Measurements from ENCODE around the gene ARSI. TPM values are rescaled to one million over a fixed set of nuclear protein-coding genes. Genes with fewer than 3 reads are reported as not detected.

The ARSI gene
- total RNA-seq, 2 donors from 2014 or later: 2.4 to 2.7 TPM

DNA sequence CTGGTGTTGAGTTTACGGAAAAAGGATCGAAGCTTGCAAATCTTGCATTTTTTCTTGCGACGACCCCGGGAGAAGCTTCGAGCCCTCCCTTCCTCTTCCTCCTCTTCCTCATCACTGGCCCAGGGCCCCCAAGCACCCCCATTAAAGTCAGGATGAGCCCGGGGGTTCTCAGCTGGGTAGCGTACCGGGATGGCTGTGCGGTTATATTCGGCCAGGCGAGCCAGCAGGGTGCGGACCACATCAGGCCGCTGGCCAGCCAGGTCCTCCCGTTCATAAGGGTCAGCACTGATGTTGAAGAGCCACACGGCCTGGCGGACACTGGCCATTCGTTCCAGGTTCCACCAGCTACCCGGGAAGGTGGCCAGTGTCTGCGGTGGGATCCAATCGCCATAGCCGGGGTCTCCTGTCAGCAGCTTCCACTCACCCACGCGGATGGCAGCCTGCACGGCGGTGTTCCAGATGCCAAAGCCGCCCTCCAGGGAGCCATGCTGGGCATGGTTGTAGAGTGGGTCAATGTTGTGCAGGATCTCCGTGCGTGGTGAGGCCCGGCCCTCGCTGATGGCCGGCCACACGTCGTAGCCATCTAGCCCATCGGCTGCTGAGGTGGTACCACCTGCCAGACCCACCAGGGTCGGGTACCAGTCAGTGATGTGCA lies 5.3 kb downstream of the ARSI start:
- H3K27me3 ChIP-seq (ENCODE audit: control insufficient read depth, insufficient read depth, low read length, poor library complexity, severe bottlenecking): peaks cover 40% of the 10 kb centered on the region
- H3K4me1 ChIP-seq (ENCODE audit: control insufficient read depth, insufficient read depth, low read length): peaks cover 21% of the 10 kb centered on the region
- H3K9me3 Mint-ChIP-seq: no peaks in the 10 kb centered on the region
- TF ChIP-seq, protein P1, sequence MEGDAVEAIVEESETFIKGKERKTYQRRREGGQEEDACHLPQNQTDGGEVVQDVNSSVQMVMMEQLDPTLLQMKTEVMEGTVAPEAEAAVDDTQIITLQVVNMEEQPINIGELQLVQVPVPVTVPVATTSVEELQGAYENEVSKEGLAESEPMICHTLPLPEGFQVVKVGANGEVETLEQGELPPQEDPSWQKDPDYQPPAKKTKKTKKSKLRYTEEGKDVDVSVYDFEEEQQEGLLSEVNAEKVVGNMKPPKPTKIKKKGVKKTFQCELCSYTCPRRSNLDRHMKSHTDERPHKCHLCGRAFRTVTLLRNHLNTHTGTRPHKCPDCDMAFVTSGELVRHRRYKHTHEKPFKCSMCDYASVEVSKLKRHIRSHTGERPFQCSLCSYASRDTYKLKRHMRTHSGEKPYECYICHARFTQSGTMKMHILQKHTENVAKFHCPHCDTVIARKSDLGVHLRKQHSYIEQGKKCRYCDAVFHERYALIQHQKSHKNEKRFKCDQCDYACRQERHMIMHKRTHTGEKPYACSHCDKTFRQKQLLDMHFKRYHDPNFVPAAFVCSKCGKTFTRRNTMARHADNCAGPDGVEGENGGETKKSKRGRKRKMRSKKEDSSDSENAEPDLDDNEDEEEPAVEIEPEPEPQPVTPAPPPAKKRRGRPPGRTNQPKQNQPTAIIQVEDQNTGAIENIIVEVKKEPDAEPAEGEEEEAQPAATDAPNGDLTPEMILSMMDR (conservative IDR thresholded peaks at IDR 0.05): no peak
- H3K27me3 Mint-ChIP-seq (ENCODE audit: insufficient read depth): peaks cover 78% of the 10 kb centered on the region
- no peak for DNase-seq
- H3K4me1 Mint-ChIP-seq: peaks cover 36% of the 10 kb centered on the region
- no peak overlapping the region for H3K27ac Mint-ChIP-seq
- peaks cover 2% of the 10 kb centered on the region for H3K36me3 Mint-ChIP-seq (ENCODE audit: low read depth)
- H3K36me3 ChIP-seq (ENCODE audit: control insufficient read depth, insufficient read depth, low read length): no peaks in the 10 kb centered on the region
- no peak overlapping the region for H3K4me3 ChIP-seq (ENCODE audit: low read length)
- WGBS, 2 experiments (ENCODE audit: insufficient coverage in 1 of 2, insufficient read length in 1 of 2): 96% methylated on average over 24 to 36 of the region's 36 CpGs
- no peak overlapping the region for H3K9ac ChIP-seq (ENCODE audit: extremely low read depth, low read length, poor library complexity, severe bottlenecking)
- H3K4me3 Mint-ChIP-seq: no peak overlapping the region
- no peaks in the 10 kb centered on the region for H3K9me3 ChIP-seq (ENCODE audit: control insufficient read depth, low read length)
- no peak overlapping the region for H3K27ac ChIP-seq (ENCODE audit: low read depth, low read length)

DNA sequence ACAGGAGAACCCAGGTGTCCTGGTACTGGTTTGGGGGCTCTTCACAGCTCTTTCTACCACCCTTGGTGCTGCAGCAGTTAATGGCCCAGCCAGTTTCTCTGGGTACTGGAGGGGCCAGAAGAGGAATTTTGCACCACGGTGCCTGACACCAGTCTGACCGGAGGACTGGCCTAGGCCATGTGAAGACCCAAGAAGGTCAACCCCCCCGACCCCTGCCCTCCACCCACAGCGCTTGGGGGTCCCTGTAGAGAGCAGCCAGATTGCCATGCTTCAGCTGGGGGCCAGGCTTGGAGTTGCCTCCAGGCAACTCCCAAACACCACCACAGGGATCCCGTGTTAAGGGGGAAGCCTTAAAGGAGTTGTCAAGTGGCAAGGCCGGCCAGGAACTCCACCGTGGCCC lies 6.2 kb downstream of the ARSI start:
- peaks cover 76% of the 10 kb centered on the region for H3K27me3 Mint-ChIP-seq (ENCODE audit: insufficient read depth)
- DNase-seq: no peak
- peaks cover 2% of the 10 kb centered on the region for H3K36me3 Mint-ChIP-seq (ENCODE audit: low read depth)
- Histone ChIP-seq H3K27me3 (ENCODE audit: control insufficient read depth, insufficient read depth, low read length, poor library complexity, severe bottlenecking) (peaks cover 34% of the 10 kb centered on the region), H3K4me3 (ENCODE audit: low read length) (no peak overlapping the region), H3K36me3 (ENCODE audit: control insufficient read depth, insufficient read depth, low read length) (no peaks in the 10 kb centered on the region), H3K27ac (ENCODE audit: low read depth, low read length) (no peak overlapping the region), H3K9me3 (ENCODE audit: control insufficient read depth, low read length) (no peaks in the 10 kb centered on the region), H3K9ac (ENCODE audit: extremely low read depth, low read length, poor library complexity, severe bottlenecking) (no peak overlapping the region), H3K4me1 (ENCODE audit: control insufficient read depth, insufficient read depth, low read length) (peaks cover 13% of the 10 kb centered on the region)
- H3K4me1 Mint-ChIP-seq: peaks cover 33% of the 10 kb centered on the region
- TF ChIP-seq, protein P1 (conservative IDR thresholded peaks at IDR 0.05): no peak
- H3K4me3 Mint-ChIP-seq: no peak overlapping the region
- no peaks in the 10 kb centered on the region for H3K9me3 Mint-ChIP-seq
- WGBS, 2 experiments (ENCODE audit: insufficient coverage in 1 of 2, insufficient read length in 1 of 2): 93% methylated on average over 7 of the region's 7 CpGs; no CpG with 5 or more reads in 1 of the 2 experiments
- no peak overlapping the region for H3K27ac Mint-ChIP-seq

DNA sequence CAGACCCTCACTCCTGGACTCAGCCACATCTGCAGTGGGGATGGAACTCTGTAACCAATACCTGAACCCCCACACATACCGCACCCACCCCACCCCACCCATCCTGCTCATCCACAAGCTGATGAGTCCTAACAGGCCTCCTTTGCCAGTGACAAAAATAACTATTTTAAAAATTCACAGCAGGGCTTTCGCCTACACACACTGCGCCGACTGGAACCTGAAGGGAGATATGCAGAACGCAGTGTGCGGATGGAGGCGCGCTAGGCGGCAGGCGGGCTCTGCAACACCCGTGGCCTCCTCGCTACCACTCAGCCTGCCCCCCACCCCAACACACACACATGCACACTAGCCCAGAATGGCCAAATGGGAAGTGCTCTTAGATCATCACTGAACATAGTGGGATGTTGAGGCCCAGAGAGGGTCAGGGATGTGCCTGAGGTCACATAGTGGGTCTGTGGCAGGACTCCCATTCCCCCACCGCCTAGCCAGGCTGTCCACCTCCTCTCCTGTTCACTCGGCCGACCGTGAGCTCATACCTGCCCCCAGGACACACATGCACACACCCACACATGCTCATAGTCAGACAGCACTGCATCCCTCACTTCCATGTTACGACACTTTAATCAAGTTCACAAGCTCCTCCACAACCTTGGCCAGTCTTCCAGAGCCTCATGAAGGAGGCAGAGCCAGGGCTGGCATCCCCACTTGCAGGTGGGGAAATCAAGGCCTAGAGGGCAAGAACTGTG lies 6.8 kb downstream of the ARSI start:
- Histone ChIP-seq H3K9ac (ENCODE audit: extremely low read depth, low read length, poor library complexity, severe bottlenecking) (no peak overlapping the region), H3K4me1 (ENCODE audit: control insufficient read depth, insufficient read depth, low read length) (peaks cover 11% of the 10 kb centered on the region), H3K36me3 (ENCODE audit: control insufficient read depth, insufficient read depth, low read length) (no peaks in the 10 kb centered on the region), H3K4me3 (ENCODE audit: low read length) (no peak overlapping the region), H3K27ac (ENCODE audit: low read depth, low read length) (no peak overlapping the region), H3K27me3 (ENCODE audit: control insufficient read depth, insufficient read depth, low read length, poor library complexity, severe bottlenecking) (peaks cover 31% of the 10 kb centered on the region), H3K9me3 (ENCODE audit: control insufficient read depth, low read length) (no peaks in the 10 kb centered on the region)
- DNase-seq: no peak
- TF ChIP-seq, protein P1 (conservative IDR thresholded peaks at IDR 0.05): no peak
- peaks cover 2% of the 10 kb centered on the region for H3K36me3 Mint-ChIP-seq (ENCODE audit: low read depth)
- WGBS, 2 experiments (ENCODE audit: insufficient coverage in 1 of 2, insufficient read length in 1 of 2): 93 to 94% methylated on average over 5 to 17 of the region's 17 CpGs
- H3K9me3 Mint-ChIP-seq: no peaks in the 10 kb centered on the region
- H3K27me3 Mint-ChIP-seq (ENCODE audit: insufficient read depth): peaks cover 71% of the 10 kb centered on the region
- H3K4me1 Mint-ChIP-seq: peaks cover 27% of the 10 kb centered on the region
- H3K4me3 Mint-ChIP-seq: no peak overlapping the region
- no peak overlapping the region for H3K27ac Mint-ChIP-seq

Data from endodermal cell (in vitro differentiated cells).